Upper lobe of left lung (tissue), 6 donors: ENCODE results near the gene WSCD2. TPM values are rescaled to one million over a fixed set of nuclear protein-coding genes. Genes with fewer than 3 reads are reported as not detected.

Experiments
- ATAC-seq, 2 donors: fragments of 200-7000 bp; cut with Tn5 transposase; one replicate each; pipeline ENCODE4 v1.9.1; 2022; ENCODE audit warnings: mild to moderate bottlenecking in 2 of 2, moderate library complexity in 2 of 2; ENCODE audit not compliant: low FRiP score in 2 of 2
- DNase-seq, 2 donors: peaks; one replicate each; pipeline ENCODE4 v3.0.0-alpha.2; 2019 to 2020
- H3K27ac ChIP-seq, 4 donors: fragments of 200-600 bp; sonication (generic); one replicate each; pipeline ENCODE4 v1.5.1; 2016 to 2019
- H3K27me3 ChIP-seq, 4 donors: fragments of 200-600 bp; sonication (generic); one replicate each; pipeline ENCODE4 v1.5.1; 2017 to 2019
- H3K36me3 ChIP-seq, 4 donors: fragments of 200-600 bp; sonication (generic); one replicate each; pipeline ENCODE4 v1.5.1; 2016 to 2019
- H3K4me1 ChIP-seq, 4 donors: fragments of 200-600 bp; sonication (generic); one replicate each; pipeline ENCODE4 v1.5.1; 2018 to 2019
- H3K4me3 ChIP-seq, 4 donors: fragments of 200-600 bp; sonication (generic); one replicate each; pipeline ENCODE4 v1.5.1; 2017 to 2019; ENCODE audit warnings: mild to moderate bottlenecking in 2 of 4, moderate library complexity in 1 of 4
- H3K9me3 ChIP-seq, 4 donors: fragments of 200-600 bp; sonication (generic); one replicate each; pipeline ENCODE4 v1.5.1; 2018 to 2019
- EP300 ChIP-seq, 4 donors: sonication (generic); formaldehyde crosslinking; IDR thresholded peaks; one replicate each; pipeline ENCODE4 v1.5.1; 2017; ENCODE audit warnings: antibody characterized with exemption in 4 of 4, control low read depth in 2 of 4
- POLR2A ChIP-seq, 4 donors: fragments of 450-650 bp; IDR thresholded peaks; one replicate each; pipeline ENCODE4 v1.5.1; 2016 to 2017; ENCODE audit warnings: antibody characterized with exemption in 4 of 4, mild to moderate bottlenecking in 2 of 4
- POLR2AphosphoS5 ChIP-seq, 2 donors: sonication (generic); formaldehyde crosslinking; IDR thresholded peaks; one replicate each; pipeline ENCODE4 v1.5.1; 2017; ENCODE audit warnings: antibody characterized with exemption in 2 of 2
- WGBS, 2 donors: methylation state at CpG; one replicate each; pipeline ENCODE4 v1.1.5; 2017 to 2018; 5-methylcytosine and 5-hydroxymethylcytosine counted together
- total RNA-seq, 6 donors: library from RNA; depleted of rRNA in 4 of 6; stranded (reverse); fragments of >200 nt in 4 of 6; gene quantifications; one replicate each; pipeline versions ENCODE4 v1.1.0 to v1.2.1, GENCODE V29; 2016 to 2021
- TF ChIP-seq, protein P1 (sequence below), 6 experiments: fragments of 450-650 bp in 4 of 6; fragments of 200-600 bp in 2 of 6; sonication (generic) in 2 of 6; IDR thresholded peaks; one replicate each; pipeline ENCODE4 v1.5.1; 2016 to 2019; ENCODE audit warnings: antibody characterized with exemption in 6 of 6
- donor health status: DM: no; HTN: no; CAD: no; lungs with moderate emphysema.
- donor health status: DM: no; HTN: yes; CAD: no; lungs with severe emphysema.

Gene WSCD2
- total RNA-seq, 6 donors from 2014 or later, result 0.17 to 1.0 (median 0.71) TPM

- Histone ChIP-seq H3K36me3 (no peaks in the 10 kb centered on the region), H3K4me3 (no peak overlapping the region), H3K4me1 (no peaks in the 10 kb centered on the region), H3K27ac (no peak overlapping the region), H3K9me3 (no peaks in the 10 kb centered on the region), H3K27me3 (no peaks in the 10 kb centered on the region)
- no peak for DNase-seq
- WGBS, 2 donors, result 60 to 61% methylated on average over 5 of the region's 5 CpGs
- TF ChIP-seq POLR2AphosphoS5 (IDR thresholded peaks at IDR 0.05) (no peak), POLR2A (IDR thresholded peaks at IDR 0.05) (no peak), EP300 (IDR thresholded peaks at IDR 0.05) (no peak)
- TF ChIP-seq, protein P1, sequence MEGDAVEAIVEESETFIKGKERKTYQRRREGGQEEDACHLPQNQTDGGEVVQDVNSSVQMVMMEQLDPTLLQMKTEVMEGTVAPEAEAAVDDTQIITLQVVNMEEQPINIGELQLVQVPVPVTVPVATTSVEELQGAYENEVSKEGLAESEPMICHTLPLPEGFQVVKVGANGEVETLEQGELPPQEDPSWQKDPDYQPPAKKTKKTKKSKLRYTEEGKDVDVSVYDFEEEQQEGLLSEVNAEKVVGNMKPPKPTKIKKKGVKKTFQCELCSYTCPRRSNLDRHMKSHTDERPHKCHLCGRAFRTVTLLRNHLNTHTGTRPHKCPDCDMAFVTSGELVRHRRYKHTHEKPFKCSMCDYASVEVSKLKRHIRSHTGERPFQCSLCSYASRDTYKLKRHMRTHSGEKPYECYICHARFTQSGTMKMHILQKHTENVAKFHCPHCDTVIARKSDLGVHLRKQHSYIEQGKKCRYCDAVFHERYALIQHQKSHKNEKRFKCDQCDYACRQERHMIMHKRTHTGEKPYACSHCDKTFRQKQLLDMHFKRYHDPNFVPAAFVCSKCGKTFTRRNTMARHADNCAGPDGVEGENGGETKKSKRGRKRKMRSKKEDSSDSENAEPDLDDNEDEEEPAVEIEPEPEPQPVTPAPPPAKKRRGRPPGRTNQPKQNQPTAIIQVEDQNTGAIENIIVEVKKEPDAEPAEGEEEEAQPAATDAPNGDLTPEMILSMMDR (IDR thresholded peaks at IDR 0.05), result no peak
- ATAC-seq, result no peak
Observed at GRCh38 chr12:108254030-108254429, 124.9 kb downstream of the WSCD2 start.

GRCh38 chr12:108254517-108255251, 125.6 kb downstream of the WSCD2 start:
- no peaks in the 10 kb centered on the region for H3K36me3 ChIP-seq
- TF ChIP-seq, protein P1 (IDR thresholded peaks at IDR 0.05), result no peak
- TF ChIP-seq POLR2A (IDR thresholded peaks at IDR 0.05) (no peak), POLR2AphosphoS5 (IDR thresholded peaks at IDR 0.05) (no peak), EP300 (IDR thresholded peaks at IDR 0.05) (no peak)
- peaks cover 0 to 3% (median under 1%) of the 10 kb centered on the region in 4 donors for H3K9me3 ChIP-seq
- no peak overlapping the region for H3K27ac ChIP-seq
- H3K27me3 ChIP-seq, result no peaks in the 10 kb centered on the region
- H3K4me1 ChIP-seq, result no peaks in the 10 kb centered on the region
- H3K4me3 ChIP-seq, result no peak overlapping the region
- no peak for ATAC-seq
- DNase-seq, result no peak
- 69 to 72% methylated on average over 13 of the region's 13 CpGs for whole genome bisulfite sequencing, 2 donors

GRCh38 chr12:108255252-108255602, 126.1 kb downstream of the WSCD2 start:
- Histone ChIP-seq H3K4me1 (no peaks in the 10 kb centered on the region), H3K4me3 (no peak overlapping the region), H3K27ac (no peak overlapping the region), H3K36me3 (no peaks in the 10 kb centered on the region), H3K9me3 (peaks cover 0 to 8% (median 6%) of the 10 kb centered on the region in 4 donors), H3K27me3 (no peaks in the 10 kb centered on the region)
- ATAC-seq, result no peak
- DNase-seq, result no peak
- 74 to 80% methylated on average over 3 of the region's 3 CpGs for WGBS, 2 donors
- TF ChIP-seq POLR2AphosphoS5 (IDR thresholded peaks at IDR 0.05), result no peak
- TF ChIP-seq, protein P1 (IDR thresholded peaks at IDR 0.05), result no peak
- TF ChIP-seq EP300 (IDR thresholded peaks at IDR 0.05), result no peak
- no peak for TF ChIP-seq POLR2A (IDR thresholded peaks at IDR 0.05)

GRCh38 chr12:108257004-108257403, 127.9 kb downstream of the WSCD2 start:
- H3K4me1 ChIP-seq, result no peaks in the 10 kb centered on the region
- TF ChIP-seq POLR2A (IDR thresholded peaks at IDR 0.05) (no peak), EP300 (IDR thresholded peaks at IDR 0.05) (no peak), POLR2AphosphoS5 (IDR thresholded peaks at IDR 0.05) (no peak)
- TF ChIP-seq, protein P1 (IDR thresholded peaks at IDR 0.05), result no peak
- H3K9me3 ChIP-seq, result peaks cover 5 to 21% (median 17%) of the 10 kb centered on the region in 4 donors
- no peaks in the 10 kb centered on the region for H3K27me3 ChIP-seq
- H3K27ac ChIP-seq, result no peak overlapping the region
- H3K36me3 ChIP-seq, result no peaks in the 10 kb centered on the region
- no peak overlapping the region for H3K4me3 ChIP-seq
- WGBS, 2 donors, result 65 to 73% methylated on average over 3 of the region's 3 CpGs
- ATAC-seq (no peak), DNase-seq (no peak)

DNA sequence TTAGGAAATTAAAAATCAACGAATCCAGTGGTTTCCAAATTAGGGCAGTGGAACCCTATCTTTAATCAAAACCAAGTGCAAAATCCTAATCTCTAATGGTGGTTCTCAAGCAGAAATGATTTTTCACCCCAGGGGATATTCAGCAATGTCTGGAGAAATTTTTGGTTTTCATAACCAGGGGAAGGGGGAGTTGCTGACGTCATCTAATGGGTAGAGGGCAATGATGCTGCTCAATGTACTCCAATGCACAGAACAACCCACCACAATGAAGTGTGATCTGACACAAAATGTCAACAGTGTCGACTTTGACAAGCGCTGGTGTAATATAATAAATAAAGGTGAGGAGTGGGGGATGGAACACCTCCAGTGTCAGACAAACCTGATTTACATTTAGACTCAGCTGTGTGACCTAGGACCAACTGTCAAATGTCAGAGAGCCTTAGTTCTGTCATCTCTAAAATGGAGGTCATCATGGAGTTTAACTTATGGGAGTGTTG, 128.6 kb downstream of the WSCD2 start:
- WGBS, 2 donors, result 67 to 78% methylated on average over 4 of the region's 4 CpGs
- Histone ChIP-seq H3K4me1 (no peaks in the 10 kb centered on the region), H3K9me3 (peaks cover 5 to 21% (median 17%) of the 10 kb centered on the region in 4 donors), H3K27me3 (no peaks in the 10 kb centered on the region), H3K27ac (no peak overlapping the region), H3K4me3 (no peak overlapping the region), H3K36me3 (no peaks in the 10 kb centered on the region)
- DNase-seq (no peak), ATAC-seq (no peak)
- no peak for TF ChIP-seq POLR2AphosphoS5 (IDR thresholded peaks at IDR 0.05)
- TF ChIP-seq EP300 (IDR thresholded peaks at IDR 0.05), result no peak
- TF ChIP-seq, protein P1 (IDR thresholded peaks at IDR 0.05), result no peak
- TF ChIP-seq POLR2A (IDR thresholded peaks at IDR 0.05), result no peak
